Lower lobe of right lung (tissue), 2 donors: ENCODE measurements around the gene COL1A1. TPM values are rescaled to one million over a fixed set of nuclear protein-coding genes. Genes with fewer than 3 reads are reported as not detected.

Source experiments
- ATAC-seq, 2 donors: fragments of 200-7000 bp; cut with Tn5 transposase; one replicate each; pipeline ENCODE4 v1.9.1; 2020 to 2022; ENCODE audit warnings: mild to moderate bottlenecking in 2 of 2, moderate library complexity in 2 of 2
- DNase-seq: peaks from one replicate; pipeline ENCODE4 v3.0.0-alpha.2; 2020
- H3K27ac ChIP-seq: fragments of 200-600 bp; one replicate; pipeline ENCODE4 v1.8.0; 2022
- H3K27me3 ChIP-seq: fragments of 200-600 bp; one replicate; pipeline ENCODE4 v1.8.0; 2022; ENCODE audit warnings: low read depth
- H3K36me3 ChIP-seq: fragments of 200-600 bp; one replicate; pipeline ENCODE4 v1.8.0; 2022; ENCODE audit warnings: mild to moderate bottlenecking
- H3K4me1 ChIP-seq: fragments of 200-600 bp; one replicate; pipeline ENCODE4 v1.8.0; 2022
- H3K4me3 ChIP-seq: fragments of 200-600 bp; one replicate; pipeline ENCODE4 v1.8.0; 2022; ENCODE audit warnings: mild to moderate bottlenecking
- H3K9me3 ChIP-seq: fragments of 200-600 bp; one replicate; pipeline ENCODE4 v1.8.0; 2022
- intact Hi-C: fragments of 100-400 bp; cut with DNase I; formaldehyde crosslinking; loops from one replicate; pipeline ENCODE4 v1.11.0; 2022
- total RNA-seq: library from RNA; stranded (reverse); fragmentation: NEBNext Ultra II Directional; extraction: Animal tissue kit (Norgen Biotek cat#: 25700); gene quantifications from one replicate; pipeline ENCODE4 v1.2.1, GENCODE V29; 2021
- TF ChIP-seq, protein P1 (sequence below): fragments of 200-600 bp; IDR thresholded peaks from one replicate; pipeline ENCODE4 v1.8.0; 2022; ENCODE audit warnings: antibody characterized with exemption, mild to moderate bottlenecking
- donor health status: DM: no; HTN: yes; CAD: no; lungs with severe emphysema.

The COL1A1 gene
- total RNA-seq, 1 donor from 2014 or later, result 142 TPM

DNA sequence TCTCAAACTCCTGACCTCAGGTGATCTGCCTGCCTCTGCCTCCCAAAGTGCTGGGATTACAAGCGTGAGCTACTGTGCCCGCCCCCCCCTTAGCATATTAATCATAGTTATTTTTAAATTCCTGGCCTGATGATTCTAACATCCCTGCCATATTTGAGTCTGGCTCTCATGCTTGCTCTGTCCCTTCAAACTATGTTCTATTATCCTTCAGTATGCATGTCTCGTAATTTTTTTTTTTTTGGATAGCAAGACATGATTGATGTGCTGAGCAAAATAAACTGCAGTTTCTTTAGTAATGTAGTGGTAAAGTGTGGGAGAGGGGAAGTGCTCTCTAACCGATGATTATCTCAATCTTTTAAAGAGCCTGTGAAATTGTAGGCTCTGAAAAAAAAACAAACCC is 38.5 kb upstream of the COL1A1 start:
- no peak overlapping the region for H3K4me3 ChIP-seq
- no peak for ATAC-seq
- TF ChIP-seq, protein P1, sequence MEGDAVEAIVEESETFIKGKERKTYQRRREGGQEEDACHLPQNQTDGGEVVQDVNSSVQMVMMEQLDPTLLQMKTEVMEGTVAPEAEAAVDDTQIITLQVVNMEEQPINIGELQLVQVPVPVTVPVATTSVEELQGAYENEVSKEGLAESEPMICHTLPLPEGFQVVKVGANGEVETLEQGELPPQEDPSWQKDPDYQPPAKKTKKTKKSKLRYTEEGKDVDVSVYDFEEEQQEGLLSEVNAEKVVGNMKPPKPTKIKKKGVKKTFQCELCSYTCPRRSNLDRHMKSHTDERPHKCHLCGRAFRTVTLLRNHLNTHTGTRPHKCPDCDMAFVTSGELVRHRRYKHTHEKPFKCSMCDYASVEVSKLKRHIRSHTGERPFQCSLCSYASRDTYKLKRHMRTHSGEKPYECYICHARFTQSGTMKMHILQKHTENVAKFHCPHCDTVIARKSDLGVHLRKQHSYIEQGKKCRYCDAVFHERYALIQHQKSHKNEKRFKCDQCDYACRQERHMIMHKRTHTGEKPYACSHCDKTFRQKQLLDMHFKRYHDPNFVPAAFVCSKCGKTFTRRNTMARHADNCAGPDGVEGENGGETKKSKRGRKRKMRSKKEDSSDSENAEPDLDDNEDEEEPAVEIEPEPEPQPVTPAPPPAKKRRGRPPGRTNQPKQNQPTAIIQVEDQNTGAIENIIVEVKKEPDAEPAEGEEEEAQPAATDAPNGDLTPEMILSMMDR, result no peak
- H3K27ac ChIP-seq, result no peak overlapping the region
- no peaks in the 10 kb centered on the region for H3K4me1 ChIP-seq
- DNase-seq, result no peak
- intact Hi-C loops, result no loop called here
- H3K27me3 ChIP-seq, result no peaks in the 10 kb centered on the region
- no peaks in the 10 kb centered on the region for H3K9me3 ChIP-seq
- H3K36me3 ChIP-seq, result no peaks in the 10 kb centered on the region

DNA sequence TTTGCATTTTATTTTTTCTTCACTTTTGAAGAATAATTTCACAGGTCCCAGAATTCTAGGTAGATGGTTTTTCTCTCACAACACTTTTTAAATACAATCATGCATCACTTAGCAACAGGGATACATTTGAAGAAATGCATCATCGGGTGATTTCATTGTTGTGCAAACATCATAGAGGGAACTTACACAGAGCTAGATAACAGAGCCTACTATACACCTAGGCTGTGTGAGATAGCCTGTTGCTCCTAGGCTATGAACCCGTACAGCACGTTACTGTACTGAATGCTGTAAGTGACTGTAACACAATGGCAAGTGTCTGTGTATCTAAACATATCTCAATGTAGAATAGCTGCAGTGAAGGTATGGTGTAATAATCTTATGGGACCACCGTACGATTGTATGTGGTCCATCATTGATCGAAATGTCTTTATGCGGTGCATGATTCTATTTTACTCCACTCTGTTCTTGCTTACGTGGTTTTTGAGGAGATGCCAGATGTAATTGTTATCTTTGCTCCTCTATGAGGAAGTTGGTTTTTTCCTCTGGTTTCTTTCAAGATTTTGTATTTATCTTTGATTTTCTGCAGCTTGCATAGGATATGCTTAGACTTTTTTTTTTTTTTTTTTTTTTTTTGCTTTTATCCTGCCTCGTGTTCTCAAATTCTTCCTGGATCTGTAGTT is 37.3 kb upstream of the COL1A1 start:
- TF ChIP-seq, protein P1, result no peak
- no peak for DNase-seq
- no peaks in the 10 kb centered on the region for H3K27me3 ChIP-seq
- H3K9me3 ChIP-seq, result no peaks in the 10 kb centered on the region
- intact Hi-C loops, result no loop called here
- no peaks in the 10 kb centered on the region for H3K4me1 ChIP-seq
- H3K36me3 ChIP-seq, result no peaks in the 10 kb centered on the region
- ATAC-seq, result no peak
- no peak overlapping the region for H3K27ac ChIP-seq
- H3K4me3 ChIP-seq, result no peak overlapping the region

DNA sequence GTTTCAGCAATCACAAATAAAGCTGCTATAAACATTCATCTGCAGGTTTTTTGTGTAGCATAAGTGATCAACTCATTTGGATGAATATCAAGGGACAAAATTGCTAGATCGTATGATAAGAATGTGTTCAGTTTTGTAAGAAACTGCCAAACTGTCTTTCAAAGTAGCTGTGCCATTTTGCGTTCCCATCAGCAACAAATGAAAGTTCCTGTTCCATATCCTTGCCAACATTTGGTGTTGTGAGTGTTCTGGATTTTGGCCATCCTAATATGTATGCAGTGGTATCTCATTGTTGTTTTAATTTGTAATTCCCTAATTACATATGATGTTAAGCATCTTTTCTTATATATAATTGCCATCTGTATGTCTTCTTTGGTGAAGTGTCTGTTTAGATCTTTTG is 36.5 kb upstream of the COL1A1 start:
- no peaks in the 10 kb centered on the region for H3K27me3 ChIP-seq
- TF ChIP-seq, protein P1, result no peak
- no peak for ATAC-seq

DNA sequence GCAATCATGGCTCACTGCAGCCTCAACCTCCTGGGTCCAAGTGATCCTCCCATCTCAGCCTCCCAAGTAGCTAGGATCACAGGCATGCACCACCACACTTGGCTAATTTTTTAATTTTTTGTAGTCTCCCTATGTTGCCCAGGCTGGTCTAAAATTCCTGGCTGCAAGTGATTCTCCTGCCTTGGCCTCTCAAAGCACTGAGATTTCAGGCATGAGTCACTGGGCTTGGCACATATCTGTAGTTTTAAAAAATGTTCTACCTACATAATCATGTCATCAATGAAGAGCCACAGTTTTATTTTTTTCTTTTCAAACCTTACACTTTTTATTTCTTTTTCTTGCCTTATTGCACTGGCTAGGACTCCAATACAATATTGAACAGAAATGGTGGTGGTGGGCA is 33.1 kb upstream of the COL1A1 start:
- DNase-seq, result no peak
- TF ChIP-seq, protein P1, result no peak
- ATAC-seq, result no peak
- H3K9me3 ChIP-seq, result no peaks in the 10 kb centered on the region
- intact Hi-C loops, result no loop called here
- no peak overlapping the region for H3K27ac ChIP-seq
- H3K36me3 ChIP-seq, result no peaks in the 10 kb centered on the region
- no peak overlapping the region for H3K4me3 ChIP-seq
- no peaks in the 10 kb centered on the region for H3K27me3 ChIP-seq
- no peaks in the 10 kb centered on the region for H3K4me1 ChIP-seq

More for the DNA sequence above, 36.5 kb upstream of the COL1A1 start:
- no peaks in the 10 kb centered on the region for H3K9me3 ChIP-seq
- H3K36me3 ChIP-seq, result no peaks in the 10 kb centered on the region
- no peak for DNase-seq
- no peaks in the 10 kb centered on the region for H3K4me1 ChIP-seq
- intact Hi-C loops, result no loop called here
- H3K27ac ChIP-seq, result no peak overlapping the region
- no peak overlapping the region for H3K4me3 ChIP-seq

DNA sequence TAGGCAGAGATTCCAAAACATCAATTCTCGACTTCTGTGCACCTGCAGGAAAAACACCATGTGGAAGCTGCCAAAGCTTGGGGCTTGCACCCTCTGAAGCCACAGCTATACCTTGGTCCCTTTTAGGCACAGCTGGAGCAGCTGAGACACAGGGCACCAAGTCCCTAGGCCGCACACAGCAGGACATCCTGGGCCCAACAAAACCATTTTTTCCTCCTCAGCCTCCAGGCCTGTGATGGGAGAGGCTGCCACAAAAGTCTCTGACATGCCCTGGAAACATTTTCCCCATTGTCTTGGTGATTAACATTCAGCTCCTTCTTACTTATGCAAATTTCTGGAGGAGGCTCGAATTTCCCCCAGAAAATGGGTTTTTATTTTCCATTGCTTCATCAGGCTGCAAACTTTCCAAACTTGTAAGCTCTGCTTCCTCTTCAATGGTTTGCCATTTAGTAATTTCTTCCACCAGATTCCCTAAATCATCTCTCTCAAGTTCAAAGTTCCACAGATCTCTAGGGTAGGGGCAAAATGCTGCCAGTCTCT is 24.3 kb upstream of the COL1A1 start:
- intact Hi-C loops, result no loop called here
- TF ChIP-seq, protein P1, result no peak
- ATAC-seq (no peak), DNase-seq (no peak)
- Histone ChIP-seq H3K4me3 (no peak overlapping the region), H3K36me3 (no peaks in the 10 kb centered on the region), H3K27me3 (no peaks in the 10 kb centered on the region), H3K9me3 (peaks cover 4% of the 10 kb centered on the region), H3K27ac (no peak overlapping the region), H3K4me1 (peaks cover 24% of the 10 kb centered on the region)
